ENCODE data around the gene DCLRE1C. TPM values are rescaled to one million over a fixed set of nuclear protein-coding genes. Genes with fewer than 3 reads are reported as not detected.
"Not testable (repeated sequence)": the region's sequence is repeated elsewhere in the genome, so short reads cannot be mapped to it uniquely, and the experiment has no call there.

The DCLRE1C gene
- polyA plus RNA-seq, 5 donors, result 14.6 to 22.6 (median 22.3) TPM

DNA sequence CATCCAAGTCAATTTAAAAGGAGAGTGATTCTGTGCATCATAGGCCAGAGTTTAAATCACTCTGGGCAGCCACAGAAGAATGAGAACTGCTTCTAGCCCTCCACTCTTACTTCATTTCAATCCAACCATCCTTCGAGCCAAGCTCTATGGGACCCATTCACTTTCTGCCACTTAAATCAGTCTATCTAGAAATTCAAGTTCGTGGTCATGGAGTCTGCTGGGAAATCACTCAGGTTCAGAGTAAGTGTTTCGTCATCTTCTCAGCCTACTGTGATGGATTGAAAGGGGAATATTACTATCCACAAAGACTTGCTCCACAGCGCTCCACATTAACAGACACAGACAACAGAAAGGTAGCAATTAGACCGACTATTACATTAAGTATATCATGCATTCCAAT lies 4.6 kb downstream of the DCLRE1C start:
- DNase-seq, result no peak

DNA sequence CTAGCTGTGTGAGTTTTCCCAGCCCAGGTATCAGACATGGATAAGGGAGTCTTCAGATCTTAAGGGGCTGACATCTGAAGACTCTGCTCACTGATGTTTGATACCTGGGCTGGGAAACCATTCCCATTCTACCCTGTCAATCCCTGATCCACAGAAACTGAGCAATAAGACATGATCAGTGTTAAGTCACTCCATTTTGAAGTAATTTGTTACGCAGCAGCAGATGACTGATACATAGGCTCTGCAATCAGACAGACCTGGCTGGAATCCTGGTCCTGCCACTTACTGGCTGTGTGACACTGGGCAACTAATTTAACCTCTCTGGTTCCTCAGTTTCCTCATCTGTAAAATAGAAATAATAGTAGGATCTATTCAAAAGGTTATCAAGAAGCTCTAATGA lies 6.6 kb downstream of the DCLRE1C start:
- DNase-seq, result no peak

DNA sequence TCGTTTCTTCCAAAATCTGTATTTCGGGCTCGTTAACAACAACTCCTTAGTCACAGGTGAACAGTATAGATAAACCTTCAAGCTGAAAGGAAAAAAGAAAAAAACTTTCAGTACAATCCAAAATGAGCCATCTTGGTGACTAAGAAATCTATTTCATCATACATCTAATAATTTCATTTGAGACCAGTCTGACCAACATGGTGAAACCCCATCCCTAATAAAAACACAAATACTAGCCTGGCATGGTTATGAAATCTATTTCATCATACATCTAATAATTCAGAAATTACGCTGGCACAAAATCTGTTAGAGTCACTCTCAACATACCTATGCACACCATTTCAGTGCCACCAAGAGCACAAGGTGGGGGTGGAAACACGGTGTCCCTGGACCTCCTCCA lies 8.8 kb downstream of the DCLRE1C start:
- no peak for DNase-seq

DNA sequence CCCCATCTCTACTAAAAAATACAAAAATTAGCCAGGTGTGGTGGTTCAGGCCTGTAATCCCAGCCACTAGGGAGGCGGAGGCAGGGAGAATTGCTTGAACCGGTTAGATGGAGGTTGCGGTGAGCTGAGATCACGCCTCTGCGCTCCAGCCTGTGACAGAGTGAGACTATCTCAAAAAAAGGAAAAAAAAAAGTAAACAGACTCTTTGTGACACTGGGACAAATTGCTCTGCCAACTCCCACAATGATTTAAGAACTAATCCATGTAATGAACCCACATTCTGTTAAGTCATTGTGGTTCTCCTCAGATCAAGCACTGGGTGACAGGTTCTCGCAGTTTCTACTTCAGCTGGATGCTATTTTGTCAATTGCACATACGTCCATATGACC lies 11.0 kb downstream of the DCLRE1C start:
- not testable (repeated sequence) for DNase-seq

DNA sequence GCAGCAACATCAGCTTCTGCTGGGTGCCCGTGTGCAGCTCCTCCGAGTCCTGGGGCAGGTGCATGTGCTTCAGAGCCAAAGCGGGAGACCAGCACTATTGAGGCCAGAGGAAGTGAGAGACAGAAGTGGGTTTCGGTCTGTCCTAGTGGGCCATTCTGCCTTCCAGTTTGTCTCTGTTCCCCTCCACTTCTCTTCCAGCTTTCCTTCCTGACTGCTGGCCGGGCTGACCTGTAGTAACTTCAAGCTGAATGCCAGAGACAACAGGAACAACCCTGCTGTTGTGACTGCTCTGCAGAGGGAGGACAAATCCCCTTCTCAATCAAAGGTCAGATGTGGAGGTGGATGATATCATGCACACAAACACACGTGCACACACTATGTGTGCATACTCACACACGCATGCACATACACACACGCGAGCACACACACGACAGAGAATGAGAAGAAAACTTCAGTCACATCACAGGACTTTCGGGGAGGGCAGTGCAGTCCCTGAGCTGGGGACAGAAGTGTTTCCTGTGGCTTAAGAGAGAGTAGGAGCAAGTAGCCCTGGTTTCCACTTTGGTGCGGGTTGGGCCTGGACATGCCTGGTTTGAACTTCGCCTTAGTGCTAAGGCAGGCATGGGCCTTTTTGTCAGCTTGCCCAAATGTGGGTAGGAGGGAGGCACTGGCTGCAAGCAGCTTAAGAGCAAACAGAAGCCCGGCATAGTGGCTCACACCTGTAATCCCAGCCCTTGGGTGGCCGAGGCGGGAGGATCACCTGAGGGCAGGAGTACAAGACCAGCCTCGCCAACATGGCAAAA lies 11.5 kb downstream of the DCLRE1C start:
- not testable (repeated sequence) for DNase-seq

DNA sequence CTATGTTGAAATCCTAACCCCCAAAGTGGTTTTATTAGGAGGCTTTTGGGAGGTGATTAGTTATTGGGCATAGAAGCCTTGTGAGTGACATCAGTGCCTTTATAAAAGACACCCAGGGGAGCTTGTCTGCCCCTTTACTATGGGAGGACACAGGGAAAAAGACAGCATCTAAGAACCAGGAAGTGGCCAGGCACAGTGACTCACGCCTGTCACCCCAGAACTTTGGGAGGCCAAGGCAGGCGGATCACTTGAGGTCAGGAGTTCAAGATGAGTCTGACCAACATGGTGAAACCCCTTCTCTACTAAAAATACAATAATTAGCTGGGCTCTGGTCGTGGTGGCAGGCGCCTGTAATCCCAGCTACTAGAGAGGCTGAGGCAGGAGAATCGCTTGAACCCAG lies 14.9 kb downstream of the DCLRE1C start:
- DNase-seq, result not testable (repeated sequence)

DNA sequence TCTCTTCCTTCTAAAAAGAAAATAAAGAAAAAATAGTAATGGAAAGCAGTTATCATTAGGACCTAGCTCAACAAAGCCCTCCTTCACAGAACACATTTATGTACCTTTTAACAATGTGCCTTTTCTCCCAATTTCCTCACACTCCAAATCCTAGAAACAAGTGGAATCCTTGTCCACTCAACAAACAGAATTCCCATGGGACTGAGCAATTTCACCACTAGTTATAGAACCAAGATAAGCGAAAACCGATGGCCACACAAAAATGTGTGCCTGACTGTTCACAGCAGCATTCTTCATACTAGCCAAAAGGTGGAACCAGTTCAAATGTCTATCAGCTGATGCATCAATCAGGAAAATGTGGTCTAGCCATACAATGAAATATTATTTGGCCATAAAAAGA lies 17.3 kb downstream of the DCLRE1C start:
- no peak for DNase-seq

DNA sequence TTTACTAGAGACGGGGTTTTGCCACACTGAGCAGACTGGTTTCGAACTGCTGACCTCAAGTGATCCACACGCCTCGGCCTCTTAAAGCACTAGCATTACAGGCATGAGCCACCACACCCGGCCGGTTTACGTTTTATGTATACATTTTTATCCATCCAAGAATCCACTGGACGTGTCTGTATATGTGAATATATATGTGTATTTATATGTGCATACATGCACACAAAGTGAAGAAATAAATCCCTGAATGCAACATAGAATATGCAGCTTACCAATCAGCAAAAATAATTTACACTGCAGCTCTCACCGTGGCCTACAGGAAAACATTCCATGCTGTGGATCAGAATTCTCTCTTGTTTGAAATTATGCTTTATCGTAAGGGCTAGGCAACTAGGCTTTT lies 23.3 kb downstream of the DCLRE1C start:
- no peak for DNase-seq

DNA sequence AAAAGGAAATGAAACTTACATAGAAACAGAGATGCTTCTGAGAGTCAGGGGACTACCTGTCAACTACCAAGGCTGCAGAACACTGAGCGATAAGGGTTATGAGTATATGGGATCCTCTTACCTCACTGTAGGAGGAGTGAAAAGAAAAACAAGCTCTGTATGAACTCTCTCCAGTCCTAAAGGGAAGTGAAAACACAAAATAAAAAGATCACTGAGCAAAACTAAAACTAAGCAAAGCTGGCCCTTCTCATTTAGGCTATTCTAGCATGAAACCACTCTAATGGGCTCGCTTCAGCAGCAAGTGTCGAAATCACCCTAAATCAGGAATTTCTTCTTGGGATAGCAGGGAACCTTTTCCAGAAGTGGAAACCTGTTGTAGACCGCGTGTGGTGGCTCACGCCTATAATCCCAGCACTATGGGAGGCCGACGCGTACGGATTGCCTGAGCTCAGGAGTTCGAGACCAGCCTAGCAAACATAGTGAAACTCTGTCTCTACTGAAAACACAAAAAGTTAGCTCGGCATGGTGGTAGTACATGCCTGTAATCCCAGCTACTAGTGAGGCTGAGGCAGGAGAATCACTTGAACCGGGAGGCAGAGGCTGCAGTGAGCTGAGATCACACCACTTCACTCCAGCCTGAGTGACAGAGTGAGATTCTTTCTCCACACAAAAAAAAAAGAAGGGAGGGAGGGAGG lies 27.0 kb downstream of the DCLRE1C start:
- DNase-seq, result no peak

DNA sequence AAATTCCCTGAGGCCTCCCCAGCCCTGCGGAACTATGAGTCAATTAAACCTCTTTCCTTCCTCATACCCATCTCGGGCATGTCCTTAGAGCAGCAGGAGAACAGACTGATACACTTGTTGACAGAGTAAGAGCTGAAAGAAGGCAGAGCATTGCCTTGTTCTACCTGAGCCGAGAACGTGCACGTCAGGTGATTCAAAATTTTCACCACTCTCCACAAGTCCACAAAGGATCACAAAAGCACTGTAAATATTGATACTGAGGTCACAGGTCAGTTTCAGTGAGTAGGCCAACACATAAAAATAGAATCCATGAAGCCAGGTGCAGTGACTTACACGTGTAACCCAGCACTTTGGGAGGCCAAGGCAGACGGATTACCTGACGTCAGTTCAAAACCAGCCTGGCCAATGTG lies 27.8 kb downstream of the DCLRE1C start:
- no peak for DNase-seq

DNA sequence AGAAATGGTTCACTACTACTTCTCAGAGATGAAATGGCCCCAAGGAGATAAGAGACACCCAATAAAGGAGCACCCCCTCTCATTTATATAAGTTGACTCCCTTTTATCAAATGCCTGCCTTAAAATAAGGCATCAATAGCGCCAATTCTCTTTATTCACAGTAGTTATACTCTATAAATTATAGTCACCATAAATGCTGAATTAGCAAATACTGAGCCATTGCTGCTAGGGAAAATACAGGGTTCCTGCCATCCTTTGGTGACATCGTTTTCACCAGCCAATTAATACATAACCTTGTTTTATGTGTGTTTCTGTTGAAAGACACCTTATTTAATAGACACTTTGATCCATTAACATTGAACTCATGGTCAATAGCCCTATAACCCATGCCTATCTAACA lies 28.6 kb downstream of the DCLRE1C start:
- no peak for DNase-seq

DNA sequence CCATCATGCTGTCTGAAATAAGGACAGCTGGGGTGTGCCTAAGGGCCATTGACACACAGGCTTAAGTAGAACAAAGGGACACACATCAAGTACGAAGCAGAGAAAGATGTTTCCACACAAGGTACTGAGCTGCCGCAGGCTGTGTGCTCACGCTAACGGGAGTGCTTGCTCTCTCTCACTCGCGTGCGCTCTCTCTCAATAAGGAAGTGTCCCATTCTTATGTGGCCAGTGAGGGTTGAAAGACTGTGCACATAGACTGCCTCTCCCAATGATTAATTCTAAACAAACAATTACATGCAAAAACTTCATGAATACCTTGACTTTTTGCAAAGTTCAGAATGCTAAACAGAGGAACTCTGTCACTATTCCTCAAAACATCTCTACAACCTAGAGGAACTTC lies 29.9 kb downstream of the DCLRE1C start:
- DNase-seq, result no peak

DNA sequence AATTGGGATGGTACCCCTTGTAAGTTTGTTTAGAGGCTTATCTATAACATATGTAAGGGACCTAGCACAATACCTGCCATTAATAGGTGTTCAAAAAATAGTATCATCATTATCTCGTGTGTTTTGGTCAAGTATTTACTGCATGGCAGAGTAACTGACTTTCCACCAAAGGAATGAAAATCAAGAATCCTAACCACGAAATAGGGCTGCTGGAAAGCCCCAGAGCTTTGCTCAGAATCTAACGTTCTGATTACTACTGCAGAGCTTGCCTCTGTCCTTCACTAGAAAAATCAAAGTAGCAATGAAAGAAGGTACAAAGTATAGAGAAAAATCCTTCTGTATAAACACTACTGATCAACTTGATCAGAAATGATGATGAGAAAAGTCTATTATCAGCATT lies 34.9 kb downstream of the DCLRE1C start:
- no peak for DNase-seq

DNA sequence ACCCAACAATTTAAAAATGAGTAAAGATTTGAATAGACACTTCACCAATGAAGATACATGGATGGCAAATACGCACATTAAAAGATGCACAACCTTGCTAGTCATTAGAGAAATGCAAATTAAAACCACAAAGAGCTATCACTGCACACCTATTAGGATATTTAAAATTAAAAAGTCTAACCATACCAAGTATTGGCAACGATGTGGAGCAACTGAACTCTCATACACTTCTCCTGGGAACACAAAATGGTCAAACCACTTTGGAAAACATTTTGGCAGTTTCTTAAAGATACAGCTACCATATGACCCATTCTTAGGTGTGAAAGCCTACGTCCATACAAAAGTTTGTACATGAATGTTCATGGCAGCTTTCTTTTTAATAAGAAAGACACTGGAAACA lies 36.1 kb downstream of the DCLRE1C start:
- DNase-seq, result no peak

DNA sequence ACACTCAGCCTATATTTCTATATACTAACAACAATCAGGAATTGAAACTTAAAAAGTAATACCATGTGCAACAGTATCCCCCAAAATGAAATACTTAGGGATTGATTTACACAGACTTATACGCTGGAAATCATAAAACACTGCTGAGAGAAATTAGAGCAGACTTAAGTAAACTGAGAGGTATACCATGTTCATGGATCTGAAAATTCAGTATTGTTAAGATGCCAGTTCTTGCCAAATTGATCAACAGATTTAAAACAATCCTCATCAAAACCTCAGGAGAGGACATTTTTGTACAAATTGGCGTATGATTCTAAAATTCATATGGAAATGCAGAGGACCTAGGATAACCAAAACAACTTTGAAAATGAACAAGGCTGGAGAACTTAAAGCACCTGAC lies 37.3 kb downstream of the DCLRE1C start:
- no peak for DNase-seq

DNA sequence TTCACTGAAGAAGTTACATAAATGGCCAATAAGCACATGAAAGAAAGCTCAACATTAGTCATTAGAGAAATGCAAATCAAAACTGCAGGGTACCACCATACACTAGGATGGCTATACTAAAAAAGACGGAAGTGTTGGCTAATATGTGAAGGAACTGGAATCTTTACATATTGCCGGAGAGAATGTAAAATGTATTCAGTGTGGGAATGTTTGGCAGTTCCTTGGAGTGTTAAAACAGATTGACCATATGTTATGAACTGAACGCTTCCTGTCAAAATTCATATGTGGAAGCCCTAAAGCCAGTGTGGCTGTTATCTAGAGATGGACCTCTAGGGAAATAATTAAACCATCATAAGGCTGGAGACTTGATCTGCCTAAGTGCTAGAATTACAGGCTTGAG lies 42.1 kb downstream of the DCLRE1C start:
- DNase-seq, result no peak

DNA sequence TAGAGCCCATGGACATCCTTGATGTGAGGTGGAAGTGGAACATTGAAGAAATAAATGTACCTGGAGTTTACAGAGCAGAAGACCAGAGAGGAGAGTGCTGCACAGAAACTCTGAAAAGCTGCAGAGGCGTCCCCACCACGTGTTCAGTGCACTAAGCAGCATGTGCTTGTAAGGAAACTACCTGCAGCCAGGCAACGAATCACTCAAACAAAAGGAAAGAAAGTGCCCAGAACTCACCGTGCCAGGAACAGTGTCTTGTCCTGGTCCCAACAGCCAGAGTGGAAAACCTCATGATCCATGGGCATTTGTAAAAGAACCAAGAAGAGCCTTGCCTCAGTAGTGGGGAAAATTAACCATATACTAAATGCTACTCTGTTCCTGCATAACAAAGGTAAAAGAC lies 42.9 kb downstream of the DCLRE1C start:
- DNase-seq, result no peak

DNA sequence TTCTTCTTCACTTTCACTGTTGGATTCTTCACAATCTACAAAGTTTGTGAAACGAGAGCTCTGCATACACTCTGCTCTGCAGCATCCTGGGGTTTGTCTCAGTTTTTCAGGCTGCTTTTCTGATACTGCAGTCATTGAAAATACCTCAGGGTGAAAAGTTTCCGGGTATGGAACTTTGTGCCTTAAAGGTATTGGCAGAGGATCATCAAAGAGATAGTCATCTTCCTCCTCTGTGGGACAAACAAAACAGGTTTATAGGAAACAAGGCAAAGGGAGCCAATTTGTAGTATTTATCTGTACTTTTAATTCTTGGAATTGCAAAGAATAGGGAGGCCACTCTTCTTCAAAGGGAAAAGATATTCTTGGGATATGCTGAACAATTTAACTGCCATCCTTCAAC lies 44.8 kb downstream of the DCLRE1C start:
- no peak for DNase-seq

DNA sequence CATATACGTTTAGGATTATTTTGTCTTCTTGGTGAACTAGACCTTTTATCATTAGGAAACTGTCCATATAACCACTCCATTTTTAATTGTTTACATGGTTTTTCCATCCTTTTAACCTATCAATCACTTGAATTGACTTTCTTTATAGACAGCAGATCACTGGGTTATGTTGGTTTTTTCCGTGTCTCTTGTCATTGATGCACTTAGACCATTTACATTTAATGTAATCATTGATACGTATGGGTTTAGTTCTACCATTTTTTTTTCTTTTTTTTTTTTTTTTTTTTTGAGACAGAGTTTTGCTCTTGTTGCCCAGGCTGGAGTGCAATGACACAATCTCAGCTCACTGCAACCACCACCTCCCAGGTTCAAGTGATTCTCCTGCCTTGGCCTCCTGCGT lies 46.3 kb downstream of the DCLRE1C start:
- not testable (repeated sequence) for DNase-seq

DNA sequence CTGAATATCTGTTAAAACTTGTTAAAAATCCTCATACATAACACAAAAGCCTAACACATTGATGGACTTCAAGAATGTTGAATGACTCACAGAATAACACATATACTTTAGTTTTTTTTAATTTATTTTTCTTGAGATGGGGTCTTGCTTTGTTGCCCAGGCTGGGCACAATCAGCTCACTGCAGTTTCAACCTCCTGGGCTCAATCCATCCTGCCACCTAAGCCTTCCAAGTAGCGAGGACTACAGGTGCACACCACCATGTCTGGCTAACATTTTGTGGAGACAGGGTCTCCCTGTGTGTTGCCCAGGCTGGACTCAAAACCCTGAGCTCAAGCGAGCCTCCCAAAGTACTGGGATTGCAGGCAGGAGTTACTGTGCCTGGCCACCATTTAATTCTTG lies 47.1 kb downstream of the DCLRE1C start:
- DNase-seq, result no peak

DNA sequence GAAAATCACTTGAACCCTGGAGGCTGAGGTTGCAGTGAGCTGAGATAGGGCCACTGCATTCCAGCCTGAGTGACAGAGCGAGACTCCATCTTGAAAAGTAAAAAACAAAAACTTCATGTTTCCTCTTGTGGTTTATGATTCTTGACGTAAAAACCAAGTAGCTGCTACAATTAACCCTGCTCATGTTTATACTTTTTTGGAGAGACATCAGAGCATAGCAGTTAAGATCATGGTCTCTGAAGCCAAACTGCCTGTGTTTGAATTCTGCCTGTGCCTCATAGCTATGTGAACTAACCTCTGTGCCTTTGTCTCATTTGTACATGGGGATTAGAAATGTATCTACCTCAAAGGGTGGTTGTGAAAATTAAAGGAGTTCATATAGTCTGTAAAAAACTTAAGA lies 48.0 kb downstream of the DCLRE1C start:
- DNase-seq, result no peak

DNA sequence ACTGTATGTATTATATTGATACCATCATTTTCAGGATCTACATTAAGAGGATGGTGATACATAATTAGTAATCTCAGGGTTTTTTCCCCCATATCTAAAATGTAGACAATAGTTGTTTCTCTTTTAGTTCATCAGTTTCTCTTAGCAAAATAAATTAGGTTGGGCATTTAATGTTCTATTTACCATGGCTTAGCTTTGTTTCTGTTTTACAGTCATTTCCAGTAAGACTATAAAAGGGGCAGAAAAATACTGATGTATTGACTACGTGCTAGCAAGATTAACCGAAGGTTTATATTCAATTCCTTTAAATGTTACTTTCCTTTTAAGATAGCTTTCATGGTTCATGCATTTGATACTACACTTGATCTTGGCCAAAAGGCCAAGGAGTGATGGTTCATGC lies 49.0 kb downstream of the DCLRE1C start:
- no peak for DNase-seq

DNA sequence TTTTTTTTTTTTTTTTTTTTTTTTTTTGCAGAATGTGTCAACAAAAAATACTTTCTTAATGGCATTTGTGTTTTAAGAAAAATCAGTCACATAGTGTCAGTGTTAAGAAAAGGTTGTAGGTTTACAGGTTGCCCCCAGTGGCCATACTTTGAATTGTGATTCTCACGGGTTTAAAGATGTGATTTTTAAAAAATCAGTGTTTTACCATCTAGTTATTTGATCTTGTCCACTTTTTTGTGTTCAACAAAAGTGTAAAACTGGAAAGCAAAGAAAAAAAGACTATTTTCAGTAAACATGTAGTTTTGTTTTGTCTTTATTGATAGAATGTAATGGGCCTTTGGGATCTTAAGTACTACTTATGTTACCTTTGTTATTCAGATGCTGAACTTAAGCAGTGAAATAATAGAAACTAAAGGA lies 49.6 kb downstream of the DCLRE1C start:
- DNase-seq, result no peak

DNA sequence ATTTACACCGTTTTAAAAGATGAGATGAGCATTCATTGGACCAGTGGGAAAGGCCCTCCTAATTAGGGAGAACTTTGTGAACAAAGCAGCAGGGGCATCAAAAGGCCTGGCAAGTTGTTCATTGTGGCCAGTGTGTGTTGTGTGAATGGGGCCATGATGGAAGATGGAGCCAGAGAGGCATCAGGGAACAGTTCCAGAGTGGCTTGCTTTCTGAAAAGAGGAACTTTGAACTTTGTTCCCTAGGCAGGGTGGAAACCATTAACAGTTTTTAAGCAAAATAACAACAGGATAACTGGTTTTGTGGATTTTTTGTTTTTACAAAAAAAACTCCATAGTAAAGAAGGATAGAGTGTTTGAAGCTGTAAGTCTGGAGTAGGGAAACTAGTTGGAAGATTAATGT lies 62.7 kb downstream of the DCLRE1C start:
- no peak for DNase-seq
